IMR-90 (cell line): ENCODE data around the gene PFN2. TPM values are rescaled to one million over a fixed set of nuclear protein-coding genes. Genes with fewer than 3 reads are reported as not detected.

ENCODE experiments used
- ATAC-seq: fragments of 200-7000 bp; cut with Tn5 transposase; 2 replicates; pipeline ENCODE4 v1.9.1; 2020; ENCODE audit warnings: low read depth, mild to moderate bottlenecking, moderate library complexity
- Bru-seq: library from RNA; stranded (reverse); fragments of 400-500 nt; gene quantifications from one replicate; lab custom pipeline; 2021; lab: Mats Ljungman, UMichigan
- BruChase-seq, 2 experiments: library from RNA; stranded (reverse); fragments of 400-500 nt; gene quantifications; one replicate each; lab custom pipeline; 2021; lab: Mats Ljungman, UMichigan
- BruUV-seq: library from RNA; stranded (reverse); fragments of 400-500 nt; replicated peaks from 2 replicates; lab custom pipeline; 2021; lab: Mats Ljungman, UMichigan
- CTCF ChIA-PET: fragments of 300-600 bp; formaldehyde crosslinking; extraction: SDS; loops from one replicate; lab custom pipeline; 2021; ENCODE audit warnings: antibody characterized with exemption; lab: Yijun Ruan, JAX
- POLR2A ChIA-PET: fragments of 300-600 bp; sonication (Branson Sonifier 250); formaldehyde crosslinking; loops from one replicate; lab custom pipeline; 2022; ENCODE audit warnings: antibody characterized with exemption; ENCODE audit not compliant: unreplicated experiment; lab: Charles Lee
- DNase-seq: peaks from one replicate; pipeline ENCODE4 v3.0.0; 2013
- H2AFZ ChIP-seq: replicated peaks from 2 replicates; pipeline ENCODE3; 2013; ENCODE audit warnings: low read length, mild to moderate bottlenecking; ENCODE audit not compliant: poor library complexity
- H2AK5ac ChIP-seq: 2 replicates; pipeline ENCODE4 v1.6.1; 2013; ENCODE audit warnings: low read depth, low read length, inconsistent platforms
- H2AK9ac ChIP-seq: replicated peaks from 2 replicates; pipeline ENCODE3; 2013; ENCODE audit warnings: mild to moderate bottlenecking, low read depth, low read length, moderate library complexity; ENCODE audit not compliant: poor library complexity
- H2BK120ac ChIP-seq: 2 replicates; pipeline ENCODE4 v1.6.1; 2013; ENCODE audit warnings: low read depth, low read length, inconsistent platforms
- H2BK15ac ChIP-seq: 3 replicates; pipeline ENCODE4 v1.6.1; 2013; ENCODE audit warnings: low read depth, low read length, inconsistent platforms
- H2BK20ac ChIP-seq: 2 replicates; pipeline ENCODE4 v1.6.1; 2013; ENCODE audit warnings: low read depth, mild to moderate bottlenecking, inconsistent platforms, low read length, moderate library complexity
- H2BK5ac ChIP-seq: 2 replicates; pipeline ENCODE4 v1.6.1; 2013; ENCODE audit warnings: mild to moderate bottlenecking, low read depth, low read length, inconsistent platforms; ENCODE audit not compliant: poor library complexity, severe bottlenecking
- H3K14ac ChIP-seq: replicated peaks from 2 replicates; pipeline ENCODE4 v1.6.1; 2013; ENCODE audit warnings: low read depth, low read length, inconsistent platforms
- H3K18ac ChIP-seq: 2 replicates; pipeline ENCODE4 v1.6.1; 2013; ENCODE audit warnings: low read depth, low read length, control low read depth
- H3K23ac ChIP-seq: 2 replicates; pipeline ENCODE4 v1.6.1; 2013; ENCODE audit warnings: low read depth, low read length, inconsistent platforms
- H3K27ac ChIP-seq: 2 replicates; pipeline ENCODE4 v1.5.1; 2013; ENCODE audit warnings: mild to moderate bottlenecking, control low read depth, low read length; ENCODE audit not compliant: insufficient read depth
- H3K27me3 ChIP-seq: 2 replicates; pipeline ENCODE4 v1.6.1; 2013; ENCODE audit warnings: low read length; ENCODE audit not compliant: control insufficient read depth, insufficient read depth
- H3K36me3 ChIP-seq: 2 replicates; pipeline ENCODE4 v1.6.1; 2013; ENCODE audit warnings: low read length, mixed read lengths; ENCODE audit not compliant: control insufficient read depth, insufficient read depth
- H3K4ac ChIP-seq: 2 replicates; pipeline ENCODE4 v1.6.1; 2013; ENCODE audit warnings: low read depth, low read length, inconsistent platforms
- H3K4me1 ChIP-seq: 2 replicates; pipeline ENCODE4 v1.6.1; 2013; ENCODE audit warnings: low read length, mixed read lengths; ENCODE audit not compliant: control insufficient read depth, insufficient read depth
- H3K4me2 ChIP-seq: 2 replicates; pipeline ENCODE4 v1.6.1; 2013; ENCODE audit warnings: low read depth, mild to moderate bottlenecking, control low read depth, low read length, moderate library complexity
- H3K4me3 ChIP-seq: 2 replicates; pipeline ENCODE4 v1.5.1; 2013; ENCODE audit warnings: low read depth, mild to moderate bottlenecking, control low read depth, low read length, moderate library complexity; ENCODE audit not compliant: insufficient read depth
- H3K56ac ChIP-seq: 2 replicates; pipeline ENCODE4 v1.6.1; 2013; ENCODE audit warnings: low read length, inconsistent platforms; ENCODE audit not compliant: insufficient read depth; ENCODE audit errors: extremely low read depth
- H3K79me1 ChIP-seq, 2 experiments: 2 replicates each; pipeline ENCODE4 v1.6.1; 2013; ENCODE audit warnings: low read length in 2 of 2, inconsistent platforms in 1 of 2, low read depth in 1 of 2
- H3K9ac ChIP-seq: 2 replicates; pipeline ENCODE4 v1.6.1; 2013; ENCODE audit warnings: low read depth, low read length, control low read depth
- H3K9me1 ChIP-seq: 2 replicates; pipeline ENCODE4 v1.6.1; 2013; ENCODE audit warnings: low read length, inconsistent platforms; ENCODE audit not compliant: insufficient read depth
- H3K9me3 ChIP-seq: 2 replicates; pipeline ENCODE4 v1.6.1; 2013; ENCODE audit warnings: low read length; ENCODE audit not compliant: control insufficient read depth, insufficient read depth
- H4K20me1 ChIP-seq: 2 replicates; pipeline ENCODE4 v1.6.1; 2013; ENCODE audit warnings: low read length, inconsistent platforms; ENCODE audit not compliant: insufficient read depth
- H4K5ac ChIP-seq: 2 replicates; pipeline ENCODE4 v1.6.1; 2013; ENCODE audit warnings: mild to moderate bottlenecking, low read depth, low read length, control low read depth
- H4K8ac ChIP-seq, 2 experiments: 2 replicates each; pipeline ENCODE4 v1.6.1; 2013; ENCODE audit warnings: low read depth in 2 of 2, low read length in 2 of 2, control low read depth in 1 of 2, inconsistent platforms in 1 of 2
- H4K91ac ChIP-seq: 2 replicates; pipeline ENCODE4 v1.6.1; 2013; ENCODE audit warnings: low read depth, low read length, inconsistent platforms; ENCODE audit not compliant: insufficient read depth
- BHLHE40 ChIP-seq: fragments of 150-350 bp; IDR thresholded peaks from 2 replicates; pipeline ENCODE4 v1.6.1; 2016; ENCODE audit warnings: mild to moderate bottlenecking, low read depth, low read length
- MAZ ChIP-seq: IDR thresholded peaks from 2 replicates; pipeline ENCODE4 v1.6.1; 2012; ENCODE audit warnings: low read depth, mild to moderate bottlenecking, low read length, improper control_type of control experiment, moderate library complexity, borderline replicate concordance
- MXI1 ChIP-seq: IDR thresholded peaks from 2 replicates; pipeline ENCODE4 v1.6.1; 2012; ENCODE audit warnings: low read depth, mild to moderate bottlenecking, low read length, moderate library complexity, borderline replicate concordance
- POLR2A ChIP-seq: IDR thresholded peaks from 2 replicates; pipeline ENCODE4 v1.6.1; 2012; ENCODE audit warnings: mild to moderate bottlenecking, low read depth, low read length
- RCOR1 ChIP-seq: IDR thresholded peaks from 2 replicates; pipeline ENCODE4 v1.6.1; 2012; ENCODE audit warnings: mild to moderate bottlenecking, low read length, improper control_type of control experiment; ENCODE audit not compliant: insufficient replicate concordance
- WGBS, 2 experiments: methylation state at CpG; one replicate each; pipeline versions ENCODE4 v1.1.5 to v1.1.7; 2013; ENCODE audit warnings: missing lambda C conversion rate in 2 of 2; ENCODE audit not compliant: insufficient read length in 1 of 2; ENCODE audit errors: extremely low coverage in 2 of 2; 5-methylcytosine and 5-hydroxymethylcytosine counted together
- dilution Hi-C: fragments of 300-500 bp; cut with HindIII; formaldehyde crosslinking; loops from one replicate; pipeline ENCODE4 v1.14.3; 2018; ENCODE audit warnings: low sequenced_read_pairs; ENCODE audit not compliant: unreplicated experiment
- in situ Hi-C: fragments of 300-500 bp; cut with MboI; formaldehyde crosslinking; loops from 3 replicates; pipeline ENCODE4 v1.14.3; 2019; ENCODE audit warnings: low sequenced_read_pairs, inconsistent platforms, mixed read lengths
- intact Hi-C: fragments of 100-400 bp; cut with micrococcal nuclease; formaldehyde crosslinking; loops from 2 replicates; pipeline ENCODE4 v1.10.0; 2022
- long read RNA-seq: library from polyadenylated mRNA; unstranded; transcript quantifications from one replicate; pipeline ENCODE4 v2.0.0, GENCODE V29; 2021; ENCODE audit not compliant: unreplicated experiment
- polyA plus RNA-seq, 3 experiments: library from polyadenylated mRNA; depleted of rRNA; stranded (reverse); fragments of >200 nt; gene quantifications; 2 replicates each; pipeline ENCODE4 v1.2.3, GENCODE V29; 2012; ENCODE audit warnings: low replicate concordance in 1 of 3
- total RNA-seq: library from RNA; depleted of rRNA; stranded (reverse); fragments of >200 nt; gene quantifications from 2 replicates; pipeline ENCODE4 v1.2.3, GENCODE V29; 2012; rRNA removed
- TF ChIP-seq, protein P1 (sequence below): fragments of 150-350 bp; IDR thresholded peaks from 2 replicates; pipeline ENCODE4 v1.6.1; 2017; ENCODE audit warnings: mild to moderate bottlenecking, antibody characterized with exemption, low read length, low read depth

The PFN2 gene, protein sequence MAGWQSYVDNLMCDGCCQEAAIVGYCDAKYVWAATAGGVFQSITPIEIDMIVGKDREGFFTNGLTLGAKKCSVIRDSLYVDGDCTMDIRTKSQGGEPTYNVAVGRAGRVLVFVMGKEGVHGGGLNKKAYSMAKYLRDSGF
- total RNA-seq (256 and 342 TPM in 2 replicates), polyA plus RNA-seq (2012; rRNA removed) (351 and 444 TPM in 2 replicates), Bru-seq, nascent RNA (percentile 51 among the genes with signal in this experiment), BruChase-seq, experiment 1, labeled RNA remaining after a 6-hour chase (percentile 58 among the genes with signal in this experiment), BruChase-seq, experiment 2, labeled RNA remaining after a 2-hour chase (percentile 50 among the genes with signal in this experiment)
- 146 and 203 TPM in 2 replicates for polyA plus RNA-seq (2012; cell fraction: cytosol; rRNA removed)
- 78.8 and 268 TPM in 2 replicates for polyA plus RNA-seq (2012; cell fraction: nucleus; rRNA removed; ENCODE audit: low replicate concordance)
- long read RNA-seq, transcript PFN2-203 (3 exons, 1,780 nt) = major isoform, 247 of 322 reads
- long read RNA-seq, transcript PFN2-201 (3 exons, 2,261 nt) = minor isoform, 41 of 322 reads
- long read RNA-seq, partial matches to known transcripts = 6 of 322 reads
- long read RNA-seq, other reads (novel, unspliced or antisense) = 24 of 322 reads

DNA sequence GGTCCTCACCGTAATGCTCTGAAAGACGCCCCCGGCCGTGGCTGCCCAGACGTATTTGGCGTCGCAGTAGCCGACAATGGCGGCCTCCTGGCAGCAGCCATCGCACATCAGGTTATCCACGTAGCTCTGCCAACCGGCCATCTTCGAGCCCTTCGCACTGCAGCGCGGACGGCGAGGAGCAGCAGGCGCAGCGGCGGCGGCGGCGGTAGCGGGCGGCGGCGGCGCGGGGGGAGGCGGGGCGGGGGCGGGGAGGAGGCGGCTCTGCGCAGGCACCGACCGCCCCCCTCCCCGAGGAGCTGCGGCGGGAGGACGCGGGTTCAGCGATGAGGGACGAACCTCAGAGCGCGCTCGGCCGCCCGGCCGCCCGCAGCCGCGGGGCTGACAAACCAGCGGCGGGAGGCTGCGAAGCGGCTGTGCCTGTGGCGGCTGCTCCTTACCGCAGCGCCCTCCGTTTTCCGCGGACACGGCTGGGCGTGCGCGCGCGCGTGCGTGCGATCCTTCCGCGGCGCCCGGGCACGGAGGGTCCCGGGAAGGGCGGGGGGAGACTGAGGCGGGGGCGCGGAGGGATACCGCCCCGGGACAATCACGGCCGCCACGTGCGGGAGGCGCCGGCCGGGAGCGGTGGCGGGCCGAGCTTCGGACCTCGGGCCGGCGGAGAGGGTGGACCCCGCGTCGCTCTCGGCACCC lies at the start of gene PFN2:
Gene PFN2, minus strand, starts transcription at position 180 of the 687 bp plus-strand sequence. Its CDS starts 39 bp downstream, at position 141.
- H3K9me1 ChIP-seq = no peaks in the 10 kb centered on the region
- H3K27me3 ChIP-seq = no peaks in the 10 kb centered on the region
- H4K91ac ChIP-seq = peak within 1 kb of the TSS; percentile 92
- H3K27ac ChIP-seq = peak within 1 kb of the TSS; percentile 93
- POLR2A ChIA-PET = interaction anchor here (0.6 to 2.5 kb wide), 3 partner anchors 176 to 306 kb away, joined by 4 to 17 read pairs (median 12); no protein-coding TSS in a partner anchor
- H3K4me2 ChIP-seq = peak within 1 kb of the TSS; percentile 97
- peak; percentile 73 for DNase-seq
- peaks cover 6% of the 10 kb centered on the region for H3K36me3 ChIP-seq
- CTCF ChIA-PET = interaction anchor here (1.2 kb wide), 1 partner anchor 131 kb away, joined by 3 read pairs; no protein-coding TSS in a partner anchor
- in situ Hi-C loops (no loop called here), dilution Hi-C loops (no loop called here), intact Hi-C loops (loop anchor here (2.0 kb wide), 1 partner anchor 108 kb away; no protein-coding TSS in a partner anchor)
- H3K4ac ChIP-seq = peak within 1 kb of the TSS; percentile 95
- H3K9ac ChIP-seq = peak within 1 kb of the TSS; percentile 93
- H3K4me3 ChIP-seq = peak within 1 kb of the TSS; percentile 95
- peak; percentile 75 for ATAC-seq
- H2BK15ac ChIP-seq = peak within 1 kb of the TSS; percentile 47; the same call in 1 of the 3 replicates
- H3K23ac ChIP-seq = peak within 1 kb of the TSS; percentile 95
- BruUV-seq = no TSS peak
- peaks cover 3% of the 10 kb centered on the region; the same call in 1 of the 2 replicates for H3K4me1 ChIP-seq
- H3K9me3 ChIP-seq = no peaks in the 10 kb centered on the region
- H3K56ac ChIP-seq = peak within 1 kb of the TSS; percentile 92
- 1% methylated on average over 48 of the region's 102 CpGs; no CpG with 5 or more reads in 1 of the 2 experiments for WGBS, 2 experiments
- peak within 1 kb of the TSS; percentile 33 to 80 for H4K8ac ChIP-seq
- H2BK20ac ChIP-seq = peak within 1 kb of the TSS; percentile 35; the same call in 1 of the 2 replicates
- peak within 1 kb of the TSS; percentile 81 for H2AK5ac ChIP-seq
- peak within 1 kb of the TSS; percentile 69 for H2BK120ac ChIP-seq
- H4K20me1 ChIP-seq = peaks cover 16% of the 10 kb centered on the region; the same call in 1 of the 2 replicates
- H2AFZ ChIP-seq = peak within 1 kb of the TSS; percentile 97
- peaks cover 4 to 23% of the 10 kb centered on the region in 2 experiments; a peak in 2 of 4 replicates for H3K79me1 ChIP-seq
- H4K5ac ChIP-seq = peak within 1 kb of the TSS; percentile 59
- peak within 1 kb of the TSS; percentile 96 for H2BK5ac ChIP-seq
- peak within 1 kb of the TSS; percentile 94 for H2AK9ac ChIP-seq
- H3K14ac ChIP-seq = peak within 1 kb of the TSS; percentile 98
- peak within 1 kb of the TSS; percentile 72 for H3K18ac ChIP-seq
- peak; percentile 62; the same call in 1 of the 2 replicates for TF ChIP-seq MXI1
- peak; percentile 86 for TF ChIP-seq MAZ
- TF ChIP-seq RCOR1 = no peak
- peak; percentile 79 for TF ChIP-seq POLR2A
- TF ChIP-seq, protein P1, sequence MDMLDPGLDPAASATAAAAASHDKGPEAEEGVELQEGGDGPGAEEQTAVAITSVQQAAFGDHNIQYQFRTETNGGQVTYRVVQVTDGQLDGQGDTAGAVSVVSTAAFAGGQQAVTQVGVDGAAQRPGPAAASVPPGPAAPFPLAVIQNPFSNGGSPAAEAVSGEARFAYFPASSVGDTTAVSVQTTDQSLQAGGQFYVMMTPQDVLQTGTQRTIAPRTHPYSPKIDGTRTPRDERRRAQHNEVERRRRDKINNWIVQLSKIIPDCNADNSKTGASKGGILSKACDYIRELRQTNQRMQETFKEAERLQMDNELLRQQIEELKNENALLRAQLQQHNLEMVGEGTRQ = peak; percentile 48; the same call in 1 of the 2 replicates
- TF ChIP-seq BHLHE40 = peak; percentile 84
